GM12875 (cell line): ENCODE measurements around the gene ABCB1.

Source experiments
- H3K4me3 ChIP-seq: one replicate; pipeline ENCODE4 v1.5.1; 2011; ENCODE audit warnings: low read depth, low read length, control low read depth
- CTCF ChIP-seq: IDR thresholded peaks from 2 replicates; pipeline ENCODE4 v1.5.1; 2011; ENCODE audit warnings: low read depth, mild to moderate bottlenecking, control low read depth, inconsistent platforms, low read length, moderate library complexity, borderline replicate concordance; ENCODE audit not compliant: insufficient read depth

ABCB1 gene

GRCh38 chr7:87598234-87599009 lies 2.3 kb downstream of the ABCB1 start:
- TF ChIP-seq CTCF = no peak
- no peak overlapping the region for H3K4me3 ChIP-seq

GRCh38 chr7:87596696-87597095 lies 4.0 kb downstream of the ABCB1 start:
- TF ChIP-seq CTCF = no peak
- no peak overlapping the region for H3K4me3 ChIP-seq

GRCh38 chr7:87596136-87596535 lies 4.5 kb downstream of the ABCB1 start:
- no peak for TF ChIP-seq CTCF

GRCh38 chr7:87592300-87592699 lies 8.4 kb downstream of the ABCB1 start:
- H3K4me3 ChIP-seq = no peak overlapping the region
- no peak for TF ChIP-seq CTCF

More at GRCh38 chr7:87596136-87596535, 4.5 kb downstream of the ABCB1 start:
- no peak overlapping the region for H3K4me3 ChIP-seq

GRCh38 chr7:87591211-87591610 lies 9.5 kb downstream of the ABCB1 start:
- H3K4me3 ChIP-seq = no peak overlapping the region
- no peak for TF ChIP-seq CTCF

GRCh38 chr7:87590578-87590977 lies 10.1 kb downstream of the ABCB1 start:
- H3K4me3 ChIP-seq = no peak overlapping the region
- TF ChIP-seq CTCF = no peak

GRCh38 chr7:87589631-87590030 lies 11.1 kb downstream of the ABCB1 start:
- no peak for TF ChIP-seq CTCF
- H3K4me3 ChIP-seq = no peak overlapping the region
